Measurements from ENCODE around the gene PLXDC2.

PLXDC2 gene

DNA sequence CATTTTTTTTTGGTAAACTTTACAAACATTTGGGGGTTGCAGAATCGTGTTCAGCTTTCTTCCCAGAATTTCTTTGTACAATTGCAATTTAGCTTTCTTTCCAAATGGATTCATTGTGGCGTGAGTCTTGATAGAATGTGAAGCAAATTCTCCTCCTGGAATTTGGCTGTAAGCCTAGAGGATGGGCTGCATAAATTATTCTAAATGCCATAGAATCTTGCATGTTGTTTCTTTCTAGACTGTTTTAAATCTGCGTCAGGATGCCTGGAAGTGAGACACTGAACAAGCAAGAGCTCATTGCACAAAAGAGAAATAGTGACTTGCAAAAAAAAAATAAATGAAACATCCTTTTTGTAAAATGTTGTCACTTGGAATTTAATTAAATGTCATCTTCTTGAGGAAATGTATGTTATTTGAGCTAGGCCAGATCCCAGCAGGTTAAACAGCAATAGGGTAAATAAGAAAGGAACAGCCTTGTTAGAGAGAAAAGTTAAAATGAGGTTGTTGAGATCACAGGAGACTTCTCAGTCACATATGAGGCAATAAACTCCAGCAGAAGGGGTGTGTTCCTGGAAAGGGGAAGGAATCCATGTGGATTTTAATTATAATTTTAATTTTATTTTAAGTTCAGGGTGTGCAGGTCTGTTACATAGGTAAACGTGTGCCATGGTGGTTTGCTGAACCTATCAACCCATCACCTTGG lies 483.0 kb downstream of the PLXDC2 start:
- no peaks in the 10 kb centered on the region for H3K4me1 ChIP-seq (ENCODE audit: control insufficient read depth, insufficient read depth, low read length)
- H3K9me3 ChIP-seq (ENCODE audit: control insufficient read depth, low read length): no peaks in the 10 kb centered on the region
- no peak overlapping the region for H3K4me3 ChIP-seq (ENCODE audit: insufficient read depth, low read depth, low read length)
- WGBS, 2 experiments: 96 to 97% methylated on average over 3 to 4 of the region's 4 CpGs
- H3K27me3 ChIP-seq (ENCODE audit: control insufficient read depth, insufficient read depth, low read length, poor library complexity, severe bottlenecking): no peaks in the 10 kb centered on the region
- H3K27ac ChIP-seq (ENCODE audit: insufficient read depth, low read depth, low read length, poor library complexity, severe bottlenecking): no peak overlapping the region
- H3K36me3 ChIP-seq (ENCODE audit: control insufficient read depth, insufficient read depth, low read length): no peaks in the 10 kb centered on the region

DNA sequence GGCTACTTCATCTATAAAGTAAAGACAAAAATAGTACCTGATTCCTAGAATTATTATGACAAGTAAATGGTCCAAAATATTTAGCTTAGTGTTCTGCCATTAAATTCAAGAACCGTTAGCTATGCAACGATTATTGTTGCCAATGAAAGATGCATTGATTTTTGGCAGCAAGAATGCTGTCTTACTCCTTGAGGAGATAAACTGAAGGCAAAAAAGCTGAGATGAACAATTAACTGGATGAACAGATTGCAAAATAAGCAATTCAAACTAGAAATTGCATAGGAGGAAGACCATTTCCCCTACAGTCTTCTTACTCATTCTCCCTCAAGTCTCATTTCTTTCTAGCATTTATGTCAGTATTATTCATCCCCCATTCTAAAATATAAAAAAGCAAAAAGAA lies 484.5 kb downstream of the PLXDC2 start:
- 92 to 96% methylated on average over 2 of the region's 2 CpGs for WGBS, 2 experiments
- H3K9me3 ChIP-seq (ENCODE audit: control insufficient read depth, low read length): no peaks in the 10 kb centered on the region
- H3K4me1 ChIP-seq (ENCODE audit: control insufficient read depth, insufficient read depth, low read length): no peaks in the 10 kb centered on the region
- H3K36me3 ChIP-seq (ENCODE audit: control insufficient read depth, insufficient read depth, low read length): no peaks in the 10 kb centered on the region
- H3K4me3 ChIP-seq (ENCODE audit: insufficient read depth, low read depth, low read length): no peak overlapping the region
- no peaks in the 10 kb centered on the region for H3K27me3 ChIP-seq (ENCODE audit: control insufficient read depth, insufficient read depth, low read length, poor library complexity, severe bottlenecking)
- H3K27ac ChIP-seq (ENCODE audit: insufficient read depth, low read depth, low read length, poor library complexity, severe bottlenecking): no peak overlapping the region

DNA sequence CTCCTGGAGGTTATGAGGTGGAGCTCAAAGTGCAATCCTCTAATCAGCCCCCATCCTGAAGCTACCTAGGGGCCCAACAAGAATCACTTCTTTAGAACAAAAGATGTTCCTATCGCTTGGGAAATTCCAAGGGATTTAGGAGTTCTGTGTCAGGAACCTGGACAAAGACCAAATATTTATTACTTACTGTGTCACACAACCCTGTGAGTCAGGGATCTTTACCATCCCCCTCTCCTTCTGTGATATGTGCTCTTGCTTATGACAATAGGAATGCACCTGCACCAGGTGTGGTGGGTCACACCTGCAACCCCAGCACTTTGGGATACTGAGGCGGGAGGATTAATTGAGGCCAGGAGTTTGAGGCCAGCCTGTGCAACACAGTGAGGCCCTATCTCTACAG lies 485.8 kb downstream of the PLXDC2 start:
- no peaks in the 10 kb centered on the region for H3K27me3 ChIP-seq (ENCODE audit: control insufficient read depth, insufficient read depth, low read length, poor library complexity, severe bottlenecking)
- no peaks in the 10 kb centered on the region for H3K36me3 ChIP-seq (ENCODE audit: control insufficient read depth, insufficient read depth, low read length)
- WGBS, 2 experiments: 98% methylated on average over 2 of the region's 2 CpGs
- no peak overlapping the region for H3K27ac ChIP-seq (ENCODE audit: insufficient read depth, low read depth, low read length, poor library complexity, severe bottlenecking)
- no peaks in the 10 kb centered on the region for H3K4me1 ChIP-seq (ENCODE audit: control insufficient read depth, insufficient read depth, low read length)
- no peaks in the 10 kb centered on the region for H3K9me3 ChIP-seq (ENCODE audit: control insufficient read depth, low read length)
- no peak overlapping the region for H3K4me3 ChIP-seq (ENCODE audit: insufficient read depth, low read depth, low read length)

DNA sequence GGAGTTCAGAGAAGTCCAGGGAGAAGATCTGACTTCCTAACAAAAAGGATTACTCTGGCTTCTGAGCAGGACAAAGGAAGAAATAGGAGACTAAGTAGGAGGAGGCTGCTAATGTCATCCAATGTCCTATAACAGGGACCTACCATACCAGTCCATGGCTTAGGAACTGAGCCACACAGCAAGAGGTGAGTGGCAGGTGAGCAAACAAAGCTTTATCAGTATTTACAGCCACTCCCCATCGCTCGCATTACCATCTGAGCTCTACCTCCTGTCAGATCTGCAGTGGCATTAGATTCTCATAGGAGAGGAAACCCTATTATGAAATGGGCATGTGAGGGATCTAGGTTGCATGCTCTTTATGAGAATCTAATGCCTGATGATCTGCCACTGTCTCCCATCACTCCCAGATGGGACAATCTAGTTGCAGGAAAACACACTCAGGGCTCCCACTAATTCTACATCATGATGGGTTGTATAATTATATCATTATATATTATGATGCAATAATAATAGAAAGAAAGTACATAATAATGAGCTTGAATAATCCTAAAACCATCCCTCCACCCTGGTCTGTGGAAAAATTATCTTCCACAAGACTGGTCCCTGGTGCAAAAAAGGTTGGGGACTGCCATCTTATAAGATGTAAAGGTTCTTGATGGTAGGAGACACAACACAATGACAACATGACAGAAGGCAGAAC lies 487.4 kb downstream of the PLXDC2 start:
- H3K27me3 ChIP-seq (ENCODE audit: control insufficient read depth, insufficient read depth, low read length, poor library complexity, severe bottlenecking): no peaks in the 10 kb centered on the region
- H3K9me3 ChIP-seq (ENCODE audit: control insufficient read depth, low read length): no peaks in the 10 kb centered on the region
- H3K4me3 ChIP-seq (ENCODE audit: insufficient read depth, low read depth, low read length): no peak overlapping the region
- H3K27ac ChIP-seq (ENCODE audit: insufficient read depth, low read depth, low read length, poor library complexity, severe bottlenecking): no peak overlapping the region
- 94 to 97% methylated on average over 2 of the region's 2 CpGs for WGBS, 2 experiments
- H3K4me1 ChIP-seq (ENCODE audit: control insufficient read depth, insufficient read depth, low read length): no peaks in the 10 kb centered on the region
- H3K36me3 ChIP-seq (ENCODE audit: control insufficient read depth, insufficient read depth, low read length): no peaks in the 10 kb centered on the region

DNA sequence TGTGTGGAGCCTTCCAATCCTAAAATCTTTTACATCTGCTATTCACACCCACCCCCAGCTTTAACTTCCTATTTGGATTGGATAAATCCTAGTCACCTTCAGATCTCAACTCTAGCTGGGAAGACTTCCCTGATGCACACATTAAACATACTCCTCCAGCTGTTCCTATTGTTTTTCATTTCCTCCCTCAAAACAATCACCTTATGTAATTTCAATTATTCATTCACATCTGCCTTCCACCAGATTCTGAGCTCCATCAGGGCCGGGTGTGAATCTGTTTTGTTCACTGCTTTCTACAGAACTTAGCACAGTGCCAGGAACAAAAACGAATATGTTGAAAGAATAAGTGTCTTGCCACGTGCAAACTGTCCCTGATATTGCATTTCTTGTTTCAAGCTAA lies 497.4 kb downstream of the PLXDC2 start:
- Histone ChIP-seq H3K27me3 (ENCODE audit: control insufficient read depth, insufficient read depth, low read length, poor library complexity, severe bottlenecking) (no peaks in the 10 kb centered on the region), H3K27ac (ENCODE audit: insufficient read depth, low read depth, low read length, poor library complexity, severe bottlenecking) (no peak overlapping the region), H3K9me3 (ENCODE audit: control insufficient read depth, low read length) (no peaks in the 10 kb centered on the region), H3K4me1 (ENCODE audit: control insufficient read depth, insufficient read depth, low read length) (no peaks in the 10 kb centered on the region), H3K36me3 (ENCODE audit: control insufficient read depth, insufficient read depth, low read length) (no peaks in the 10 kb centered on the region), H3K4me3 (ENCODE audit: insufficient read depth, low read depth, low read length) (no peak overlapping the region)
- WGBS, 2 experiments: 93 to 94% methylated on average over 3 of the region's 3 CpGs

GRCh38 chr10:20314431-20314830 lies 498.2 kb downstream of the PLXDC2 start:
- Histone ChIP-seq H3K4me3 (ENCODE audit: insufficient read depth, low read depth, low read length) (no peak overlapping the region), H3K36me3 (ENCODE audit: control insufficient read depth, insufficient read depth, low read length) (no peaks in the 10 kb centered on the region), H3K27me3 (ENCODE audit: control insufficient read depth, insufficient read depth, low read length, poor library complexity, severe bottlenecking) (no peaks in the 10 kb centered on the region), H3K27ac (ENCODE audit: insufficient read depth, low read depth, low read length, poor library complexity, severe bottlenecking) (no peak overlapping the region), H3K4me1 (ENCODE audit: control insufficient read depth, insufficient read depth, low read length) (no peaks in the 10 kb centered on the region), H3K9me3 (ENCODE audit: control insufficient read depth, low read length) (no peaks in the 10 kb centered on the region)
- 92 to 96% methylated on average over 3 of the region's 3 CpGs for WGBS, 2 experiments

DNA sequence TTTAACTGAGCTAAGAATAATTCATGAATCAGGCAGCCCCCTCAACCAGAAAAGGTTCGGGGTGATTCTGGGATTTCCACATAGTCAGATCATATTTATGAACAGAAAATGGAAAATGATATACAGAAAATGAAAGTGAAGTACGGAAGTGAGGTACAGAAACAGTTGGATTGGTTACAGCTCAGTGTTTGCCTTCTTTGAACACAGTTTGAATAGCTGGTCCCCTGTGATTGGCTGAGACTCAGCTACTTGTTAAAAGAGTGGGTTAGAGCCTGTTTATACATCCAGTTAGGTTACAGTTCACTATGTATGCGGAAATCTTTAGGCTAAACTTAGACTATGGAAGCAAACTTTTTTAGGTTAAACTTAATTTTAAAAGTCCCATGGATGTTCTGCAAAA lies 511.7 kb downstream of the PLXDC2 start:
- H3K36me3 ChIP-seq (ENCODE audit: control insufficient read depth, insufficient read depth, low read length): no peaks in the 10 kb centered on the region
- no peak overlapping the region for H3K4me3 ChIP-seq (ENCODE audit: insufficient read depth, low read depth, low read length)
- no peak overlapping the region for H3K27ac ChIP-seq (ENCODE audit: insufficient read depth, low read depth, low read length, poor library complexity, severe bottlenecking)
- H3K4me1 ChIP-seq (ENCODE audit: control insufficient read depth, insufficient read depth, low read length): no peaks in the 10 kb centered on the region
- H3K27me3 ChIP-seq (ENCODE audit: control insufficient read depth, insufficient read depth, low read length, poor library complexity, severe bottlenecking): no peaks in the 10 kb centered on the region
- WGBS, 2 experiments: 91 to 93% methylated on average over 3 of the region's 3 CpGs
- H3K9me3 ChIP-seq (ENCODE audit: control insufficient read depth, low read length): no peaks in the 10 kb centered on the region

DNA sequence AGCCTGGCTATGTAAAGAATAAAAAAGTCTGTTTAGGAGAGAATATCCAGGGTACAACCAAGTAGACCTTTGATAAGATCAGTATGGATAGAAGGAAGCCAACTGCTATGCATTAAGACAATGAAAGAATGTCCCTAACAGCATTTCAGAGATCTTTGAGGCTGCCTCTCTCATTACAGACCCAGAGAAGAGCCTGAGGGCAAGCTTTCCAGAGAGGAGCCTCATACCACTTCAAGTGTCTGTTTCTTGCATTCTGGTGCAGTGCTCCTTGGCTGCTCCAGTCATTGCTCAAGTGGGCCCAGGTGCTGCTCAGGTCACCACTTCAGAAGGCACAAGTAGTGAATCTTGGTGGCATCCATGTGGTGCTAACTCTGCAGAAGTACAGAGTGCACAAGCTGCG lies 514.0 kb downstream of the PLXDC2 start:
- 97 to 98% methylated on average over 1 of the region's 1 CpG for WGBS, 2 experiments

DNA sequence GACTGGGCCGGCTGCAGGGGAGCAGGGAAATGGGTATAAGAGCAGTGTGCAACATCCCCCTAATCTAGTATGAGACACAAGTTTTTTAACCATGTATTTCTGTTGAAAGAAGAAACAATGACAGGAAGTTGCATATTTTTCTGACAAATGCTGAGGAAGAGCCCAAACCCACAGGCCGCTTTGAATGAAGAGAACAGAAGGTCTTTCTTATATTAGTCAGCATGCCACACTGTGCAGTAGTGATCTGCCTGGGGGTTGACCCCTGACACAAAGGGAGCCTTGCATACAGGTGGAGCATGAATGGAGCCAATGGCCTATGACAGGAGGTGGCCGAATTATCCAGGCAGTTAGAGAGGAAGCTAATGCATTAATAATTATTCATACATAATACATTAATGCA lies 518.3 kb downstream of the PLXDC2 start:
- H3K27me3 ChIP-seq (ENCODE audit: control insufficient read depth, insufficient read depth, low read length, poor library complexity, severe bottlenecking): no peaks in the 10 kb centered on the region
- WGBS, 2 experiments: 96% methylated on average over 2 to 3 of the region's 3 CpGs
- H3K27ac ChIP-seq (ENCODE audit: insufficient read depth, low read depth, low read length, poor library complexity, severe bottlenecking): no peak overlapping the region
- no peak overlapping the region for H3K4me3 ChIP-seq (ENCODE audit: insufficient read depth, low read depth, low read length)
- H3K36me3 ChIP-seq (ENCODE audit: control insufficient read depth, insufficient read depth, low read length): no peaks in the 10 kb centered on the region
- H3K9me3 ChIP-seq (ENCODE audit: control insufficient read depth, low read length): no peaks in the 10 kb centered on the region
- no peaks in the 10 kb centered on the region for H3K4me1 ChIP-seq (ENCODE audit: control insufficient read depth, insufficient read depth, low read length)

More for the DNA sequence above, 514.0 kb downstream of the PLXDC2 start:
- no peaks in the 10 kb centered on the region for H3K36me3 ChIP-seq (ENCODE audit: control insufficient read depth, insufficient read depth, low read length)
- H3K9me3 ChIP-seq (ENCODE audit: control insufficient read depth, low read length): no peaks in the 10 kb centered on the region
- no peak overlapping the region for H3K27ac ChIP-seq (ENCODE audit: insufficient read depth, low read depth, low read length, poor library complexity, severe bottlenecking)
- no peaks in the 10 kb centered on the region for H3K27me3 ChIP-seq (ENCODE audit: control insufficient read depth, insufficient read depth, low read length, poor library complexity, severe bottlenecking)
- no peak overlapping the region for H3K4me3 ChIP-seq (ENCODE audit: insufficient read depth, low read depth, low read length)
- no peaks in the 10 kb centered on the region for H3K4me1 ChIP-seq (ENCODE audit: control insufficient read depth, insufficient read depth, low read length)
